H54 (cell line): Measurements from ENCODE around the gene KIAA0825.

Source experiments
- DNase-seq: peaks from one replicate; pipeline ENCODE4 v3.0.0; 2011; ENCODE audit warnings: low spot score, mixed read lengths; ENCODE audit not compliant: insufficient read length
- FAIRE-seq: peaks from 3 replicates; lab custom pipeline; 2011; peaks lifted over from hg19 to GRCh38; lab: Jason Lieb, UNC
- POLR2A ChIP-seq: IDR thresholded peaks from 2 replicates; pipeline ENCODE4 v1.6.1; 2011; ENCODE audit warnings: low read depth, mild to moderate bottlenecking, low read length

KIAA0825 gene

DNA sequence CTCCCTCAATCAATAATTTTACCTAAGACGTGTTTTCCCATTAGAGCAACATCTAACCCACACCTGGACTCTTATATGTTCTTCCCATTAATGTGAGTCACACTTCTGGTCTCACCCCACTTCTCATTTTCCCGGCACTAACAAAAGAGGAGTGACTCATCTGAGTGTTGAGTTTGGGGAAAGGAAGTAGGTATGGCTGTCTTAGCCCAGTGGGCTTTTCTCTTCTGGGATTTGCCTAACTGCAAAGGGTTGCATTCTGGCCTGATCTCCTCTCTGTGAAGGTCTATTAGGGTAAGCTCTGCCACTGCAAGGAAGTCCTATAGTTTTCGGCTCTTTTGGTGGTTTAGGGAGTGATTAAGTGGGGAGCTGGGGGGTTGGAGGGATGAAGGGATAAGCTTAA, 195.6 kb downstream of the KIAA0825 start:
- no peak for TF ChIP-seq POLR2A

GRCh38 chr5:94420885-94421284, 197.5 kb downstream of the KIAA0825 start:
- no peak for DNase-seq
- no peak for TF ChIP-seq POLR2A
- FAIRE-seq, result no peak

More for the DNA sequence above, 195.6 kb downstream of the KIAA0825 start:
- DNase-seq, result peak; percentile 24
- FAIRE-seq, result peak; percentile 94

DNA sequence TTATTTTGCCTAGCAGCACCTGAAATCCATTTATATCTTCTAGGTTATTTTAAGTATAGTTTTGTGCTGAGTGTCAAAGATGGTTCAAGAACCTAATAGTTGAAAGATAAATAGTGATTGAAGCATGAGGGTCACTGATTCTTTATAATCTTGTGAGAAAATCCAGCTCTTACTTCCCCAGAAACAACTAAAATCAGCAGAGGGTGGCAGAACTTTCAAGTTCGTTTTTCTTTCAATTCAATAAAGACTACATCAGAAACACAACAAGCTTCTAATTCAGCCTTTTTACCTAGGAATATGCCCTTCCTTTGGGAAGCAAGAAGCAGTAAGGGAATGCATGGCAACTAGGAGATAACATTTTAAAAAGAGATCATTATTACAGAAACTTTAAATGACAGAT, 202.6 kb downstream of the KIAA0825 start:
- FAIRE-seq, result no peak
- DNase-seq, result no peak

DNA sequence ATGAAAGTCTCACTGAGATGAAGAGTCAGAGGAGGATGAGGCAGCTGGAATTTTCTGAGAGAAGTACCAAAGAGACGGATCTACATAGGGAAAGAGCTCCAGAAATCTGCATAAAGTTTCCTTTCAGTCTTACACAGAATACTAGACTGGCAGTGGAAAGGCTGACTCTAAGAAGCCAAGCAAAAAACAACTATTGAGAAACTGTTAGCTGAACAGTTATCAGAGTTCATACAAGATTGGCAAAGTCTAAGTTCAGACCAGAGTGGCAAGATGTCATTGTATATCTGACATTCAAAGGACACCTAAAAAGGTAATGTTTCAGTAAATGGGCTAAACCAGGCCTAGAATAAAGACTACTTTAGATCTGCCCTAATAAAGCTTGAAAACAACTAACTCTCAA, 209.0 kb downstream of the KIAA0825 start:
- no peak for DNase-seq
- FAIRE-seq, result no peak
- TF ChIP-seq POLR2A, result no peak

More for the DNA sequence above, 202.6 kb downstream of the KIAA0825 start:
- no peak for TF ChIP-seq POLR2A

- FAIRE-seq, result no peak
- no peak for TF ChIP-seq POLR2A
These were observed 211.4 kb downstream of the KIAA0825 start for GRCh38 chr5:94407023-94407422.

DNA sequence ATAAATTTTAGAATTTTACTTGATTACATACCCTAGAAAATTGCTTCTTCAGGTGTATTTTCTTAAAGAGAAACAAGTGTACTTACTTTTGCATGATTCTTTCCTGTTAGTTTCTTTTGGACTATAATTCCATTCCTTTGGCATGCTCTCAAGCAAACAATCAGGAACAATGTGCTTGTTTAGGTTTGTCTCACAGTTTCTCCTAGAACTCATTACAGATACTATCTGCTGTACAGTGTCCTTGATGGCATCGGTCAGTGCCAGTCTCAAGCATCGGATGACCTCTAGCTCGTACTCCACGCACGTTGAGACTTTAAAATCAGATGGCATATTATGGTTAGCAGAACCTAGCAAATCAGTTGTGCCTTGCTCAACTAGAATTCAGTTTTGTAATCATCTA, 214.9 kb downstream of the KIAA0825 start:
- TF ChIP-seq POLR2A, result no peak
- FAIRE-seq, result peak; percentile 58
- no peak for DNase-seq

More at GRCh38 chr5:94407023-94407422, 211.4 kb downstream of the KIAA0825 start:
- DNase-seq, result no peak

DNA sequence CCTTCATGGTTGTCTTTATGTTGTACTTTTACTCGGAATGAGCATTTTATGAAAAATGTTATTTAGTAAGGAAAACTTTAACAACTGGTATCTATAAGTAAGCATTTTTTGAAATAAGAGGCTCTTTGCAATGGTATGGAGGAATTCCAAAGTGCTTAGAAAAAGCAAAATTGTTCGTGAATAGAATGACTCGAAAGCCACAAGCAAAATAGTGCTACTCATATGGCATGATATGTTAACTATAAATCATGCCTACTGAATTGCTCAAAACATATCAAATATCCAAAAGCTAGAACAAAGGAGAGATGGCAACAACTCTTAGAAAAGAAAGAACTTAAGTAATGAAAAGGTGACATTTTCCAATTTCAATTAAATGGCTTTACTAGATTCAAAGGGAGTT, 216.3 kb downstream of the KIAA0825 start:
- no peak for TF ChIP-seq POLR2A
- no peak for FAIRE-seq
- DNase-seq, result no peak

GRCh38 chr5:94397508-94397907, 220.9 kb downstream of the KIAA0825 start:
- TF ChIP-seq POLR2A, result no peak
- FAIRE-seq, result no peak
- DNase-seq, result no peak

- TF ChIP-seq POLR2A, result no peak
- FAIRE-seq (no peak), DNase-seq (no peak)
These were observed 221.7 kb downstream of the KIAA0825 start for GRCh38 chr5:94396687-94397086.

- DNase-seq (no peak), FAIRE-seq (no peak)
- no peak for TF ChIP-seq POLR2A
These were observed 222.9 kb downstream of the KIAA0825 start for GRCh38 chr5:94395468-94395867.

GRCh38 chr5:94391996-94392395, 226.4 kb downstream of the KIAA0825 start:
- no peak for DNase-seq
- no peak for TF ChIP-seq POLR2A
- no peak for FAIRE-seq

GRCh38 chr5:94389515-94389899, 228.9 kb downstream of the KIAA0825 start:
- FAIRE-seq (no peak), DNase-seq (no peak)
- TF ChIP-seq POLR2A, result no peak

GRCh38 chr5:94388773-94389514, 229.5 kb downstream of the KIAA0825 start:
- DNase-seq (no peak), FAIRE-seq (no peak)
- TF ChIP-seq POLR2A, result no peak

GRCh38 chr5:94385767-94386166, 232.6 kb downstream of the KIAA0825 start:
- no peak for FAIRE-seq

GRCh38 chr5:94378062-94378461, 240.3 kb downstream of the KIAA0825 start:
- no peak for DNase-seq
- no peak for FAIRE-seq

More at GRCh38 chr5:94385767-94386166, 232.6 kb downstream of the KIAA0825 start:
- DNase-seq, result no peak
- TF ChIP-seq POLR2A, result no peak

More at GRCh38 chr5:94378062-94378461, 240.3 kb downstream of the KIAA0825 start:
- TF ChIP-seq POLR2A, result no peak
